B cell (primary cell): ENCODE data around the gene RABGAP1. TPM values are rescaled to one million over a fixed set of nuclear protein-coding genes. Genes with fewer than 3 reads are reported as not detected.

ENCODE experiments used
- ATAC-seq: fragments of 200-7000 bp; cut with Tn5 transposase; one replicate; pipeline ENCODE4 v1.10.0; 2021; ENCODE audit warnings: low read depth, mild to moderate bottlenecking, moderate number of reproducible peaks, moderate library complexity
- CTCF ChIA-PET: fragments of 350-600 bp; sonication (Branson Sonifier 250); formaldehyde crosslinking; loops from one replicate; lab custom pipeline; 2021; ENCODE audit warnings: antibody characterized with exemption, inconsistent platforms; lab: Charles Lee
- POLR2A ChIA-PET: fragments of 350-600 bp; sonication (Branson Sonifier 250); formaldehyde crosslinking; loops from one replicate; lab custom pipeline; 2021; ENCODE audit warnings: antibody characterized with exemption; lab: Charles Lee
- DNase-seq: peaks from one replicate; pipeline ENCODE4 v3.0.0; 2013
- H2AFZ ChIP-seq: 2 replicates; pipeline ENCODE4 v1.6.1; 2012; ENCODE audit warnings: mild to moderate bottlenecking, low read depth, low read length; ENCODE audit not compliant: insufficient read depth, poor library complexity, severe bottlenecking
- H3K27ac ChIP-seq, 2 donors: 1 replicate in 1 of 2; 2 replicates in 1 of 2; pipeline ENCODE4 v1.5.1; 2012 to 2013; ENCODE audit warnings: low read length in 2 of 2, mild to moderate bottlenecking in 2 of 2, moderate library complexity in 1 of 2
- H3K27me3 ChIP-seq, 4 experiments: fragments of 200-600 bp in 1 of 4; sonication (generic) in 1 of 4; replicated peaks in 1 of 4; 1 replicate in 2 of 4; 2 replicates in 2 of 4; pipeline versions ENCODE4 v1.6.1 to v1.7.0; 2013 to 2016; ENCODE audit warnings: low read length in 3 of 4, mild to moderate bottlenecking in 2 of 4, mixed read lengths in 1 of 4, moderate library complexity in 1 of 4; ENCODE audit not compliant: insufficient read depth in 4 of 4, control insufficient read depth in 3 of 4; ENCODE audit errors: control extremely low read depth in 1 of 4
- H3K36me3 ChIP-seq, 2 experiments: replicated peaks in 1 of 2; 1 replicate in 1 of 2; 2 replicates in 1 of 2; pipeline versions ENCODE4 v1.6.1 to v1.7.1; 2013; ENCODE audit warnings: low read length in 1 of 2; ENCODE audit not compliant: insufficient read depth in 2 of 2, control insufficient read depth in 1 of 2; ENCODE audit errors: control extremely low read depth in 1 of 2, extremely low read depth in 1 of 2
- H3K4me1 ChIP-seq, 2 donors: fragments of 200-600 bp in 1 of 2; sonication (generic) in 1 of 2; 1 replicate in 1 of 2; 2 replicates in 1 of 2; pipeline versions ENCODE4 v1.5.1 to v1.6.1; 2013 to 2017; ENCODE audit warnings: low read length in 2 of 2; ENCODE audit not compliant: control insufficient read depth in 2 of 2, insufficient read depth in 2 of 2
- H3K4me2 ChIP-seq: replicated peaks from 2 replicates; pipeline ENCODE3; 2012; ENCODE audit warnings: mild to moderate bottlenecking, low read depth, low read length; ENCODE audit not compliant: poor library complexity, severe bottlenecking
- H3K4me3 ChIP-seq, 5 experiments: fragments of 200-600 bp in 1 of 5; sonication (generic) in 1 of 5; 1 replicate in 3 of 5; 2 replicates in 2 of 5; pipeline versions ENCODE4 v1.5.1 to v1.7.0; 2011 to 2016; ENCODE audit warnings: low read length in 4 of 5, mild to moderate bottlenecking in 4 of 5, low read depth in 2 of 5, control low read depth in 1 of 5, moderate library complexity in 1 of 5; ENCODE audit not compliant: insufficient read depth in 1 of 5; ENCODE audit errors: control extremely low read depth in 1 of 5, extremely low read depth in 1 of 5
- H3K79me2 ChIP-seq: fragments of 200-600 bp; sonication (generic); one replicate; pipeline ENCODE4 v1.6.0; 2016; ENCODE audit warnings: low read length; ENCODE audit not compliant: control insufficient read depth, insufficient read depth
- H3K9ac ChIP-seq: fragments of 200-600 bp; sonication (generic); 2 replicates; pipeline ENCODE4 v1.6.1; 2017; ENCODE audit warnings: mild to moderate bottlenecking, low read length, moderate library complexity
- H3K9me3 ChIP-seq, 3 donors: one replicate each; pipeline versions ENCODE4 v1.6.1 to v1.7.1; 2013; ENCODE audit warnings: low read length in 2 of 3; ENCODE audit not compliant: control insufficient read depth in 2 of 3, insufficient read depth in 1 of 3; ENCODE audit errors: control extremely low read depth in 1 of 3
- H4K20me1 ChIP-seq: 2 replicates; pipeline ENCODE4 v1.6.0; 2012; ENCODE audit warnings: mild to moderate bottlenecking, low read length; ENCODE audit not compliant: insufficient read depth, control insufficient read depth, poor library complexity, severe bottlenecking
- H3K27ac Mint-ChIP-seq: one replicate; pipeline ENCODE4 v1.8.0; 2021; ENCODE audit warnings: mixed read lengths
- H3K27me3 Mint-ChIP-seq: one replicate; pipeline ENCODE4 v1.8.0; 2021; ENCODE audit warnings: mixed read lengths
- H3K4me1 Mint-ChIP-seq: one replicate; pipeline ENCODE4 v1.8.0; 2021; ENCODE audit warnings: mixed read lengths
- H3K4me3 Mint-ChIP-seq: one replicate; pipeline ENCODE4 v1.8.0; 2021; ENCODE audit warnings: mixed read lengths
- H3K9me3 Mint-ChIP-seq: one replicate; pipeline ENCODE4 v1.8.0; 2022; ENCODE audit warnings: mixed read lengths; ENCODE audit not compliant: insufficient read depth
- EZH2 ChIP-seq: IDR thresholded peaks from 2 replicates; pipeline ENCODE4 v1.6.1; 2012; ENCODE audit warnings: borderline replicate concordance, low read depth, mild to moderate bottlenecking, moderate library complexity, low read length; ENCODE audit not compliant: insufficient read depth, poor library complexity, severe bottlenecking
- WGBS: methylation state at CpG from one replicate; pipeline ENCODE4 v1.1.5; 2013; ENCODE audit warnings: missing lambda C conversion rate; ENCODE audit not compliant: insufficient coverage; 5-methylcytosine and 5-hydroxymethylcytosine counted together
- intact Hi-C: fragments of 100-400 bp; cut with micrococcal nuclease; formaldehyde crosslinking; loops from one replicate; pipeline ENCODE4 v1.10.0; 2022
- polyA plus RNA-seq: library from polyadenylated mRNA; depleted of rRNA; stranded (reverse); fragments of >200 nt; gene quantifications from 2 replicates; pipeline ENCODE4 v1.2.3, GENCODE V29; 2012
- total RNA-seq, 2 donors: library from RNA; stranded (reverse); fragments of 120-200 nt in 1 of 2; gene quantifications; 1 replicate in 1 of 2; 2 replicates in 1 of 2; pipeline versions ENCODE4 v1.2.3 to v1.2.4, GENCODE V29; 2013 to 2022
- TF ChIP-seq, protein P1 (sequence below): fragments of 200-600 bp; IDR thresholded peaks from one replicate; pipeline ENCODE4 v1.8.0; 2022; ENCODE audit warnings: antibody characterized with exemption, mild to moderate bottlenecking

The RABGAP1 gene
- total and polyA plus RNA-seq, 2 donors (not counting 1 experiment from before 2014, with no cell fraction given), result 13.9 to 81.0 TPM

DNA sequence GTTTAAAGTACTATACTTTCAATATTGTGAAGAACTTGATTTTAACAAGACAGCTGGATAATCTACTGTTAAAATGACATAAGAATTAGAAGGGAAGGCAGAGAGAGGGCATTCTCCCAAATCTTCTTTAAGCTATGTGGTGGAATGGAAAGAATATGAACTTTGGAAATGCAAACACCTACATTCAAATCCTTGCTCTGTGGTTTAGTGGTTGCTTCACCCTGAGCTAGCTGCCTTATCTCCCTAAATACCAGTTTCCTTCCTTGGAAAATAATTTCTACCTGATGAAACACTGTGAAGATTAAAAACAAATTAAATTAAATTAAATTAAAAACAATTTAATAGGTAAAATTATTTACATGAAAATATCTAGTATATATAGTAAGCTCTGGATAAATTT is 191.2 kb downstream of the RABGAP1 start:
- no peak overlapping the region for H3K9ac ChIP-seq
- no peak overlapping the region for H3K4me3 ChIP-seq
- no peak overlapping the region for H3K4me3 Mint-ChIP-seq
- H3K4me2 ChIP-seq, result no peak overlapping the region
- H3K27me3 ChIP-seq, result no peaks in the 10 kb centered on the region
- H3K36me3 ChIP-seq, result peaks cover 3 to 92% of the 10 kb centered on the region in 2 experiments
- H3K9me3 ChIP-seq, result no peaks in the 10 kb centered on the region
- H3K4me1 ChIP-seq, result peaks cover 0 to 11% of the 10 kb centered on the region in 2 donors
- H3K27ac ChIP-seq, result no peak overlapping the region
- intact Hi-C loops, result loop anchor here (5.0 kb wide), 1 partner anchor 35 kb away; no protein-coding TSS in a partner anchor
- POLR2A ChIA-PET, result no interaction called here
- no peaks in the 10 kb centered on the region for H3K27me3 Mint-ChIP-seq
- H3K27ac Mint-ChIP-seq, result no peak overlapping the region
- no peaks in the 10 kb centered on the region for H4K20me1 ChIP-seq
- DNase-seq (no peak), ATAC-seq (no peak)
- H3K79me2 ChIP-seq, result no peaks in the 10 kb centered on the region
- TF ChIP-seq, protein P1, sequence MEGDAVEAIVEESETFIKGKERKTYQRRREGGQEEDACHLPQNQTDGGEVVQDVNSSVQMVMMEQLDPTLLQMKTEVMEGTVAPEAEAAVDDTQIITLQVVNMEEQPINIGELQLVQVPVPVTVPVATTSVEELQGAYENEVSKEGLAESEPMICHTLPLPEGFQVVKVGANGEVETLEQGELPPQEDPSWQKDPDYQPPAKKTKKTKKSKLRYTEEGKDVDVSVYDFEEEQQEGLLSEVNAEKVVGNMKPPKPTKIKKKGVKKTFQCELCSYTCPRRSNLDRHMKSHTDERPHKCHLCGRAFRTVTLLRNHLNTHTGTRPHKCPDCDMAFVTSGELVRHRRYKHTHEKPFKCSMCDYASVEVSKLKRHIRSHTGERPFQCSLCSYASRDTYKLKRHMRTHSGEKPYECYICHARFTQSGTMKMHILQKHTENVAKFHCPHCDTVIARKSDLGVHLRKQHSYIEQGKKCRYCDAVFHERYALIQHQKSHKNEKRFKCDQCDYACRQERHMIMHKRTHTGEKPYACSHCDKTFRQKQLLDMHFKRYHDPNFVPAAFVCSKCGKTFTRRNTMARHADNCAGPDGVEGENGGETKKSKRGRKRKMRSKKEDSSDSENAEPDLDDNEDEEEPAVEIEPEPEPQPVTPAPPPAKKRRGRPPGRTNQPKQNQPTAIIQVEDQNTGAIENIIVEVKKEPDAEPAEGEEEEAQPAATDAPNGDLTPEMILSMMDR, result no peak
- TF ChIP-seq EZH2, result no peak
- CTCF ChIA-PET, result interaction anchor here (0.8 to 1.6 kb wide), 2 partner anchors 50 to 218 kb away, joined by 3 to 4 read pairs; no protein-coding TSS in a partner anchor
- H3K9me3 Mint-ChIP-seq, result no peaks in the 10 kb centered on the region
- no peak overlapping the region for H2AFZ ChIP-seq
- peaks cover 22% of the 10 kb centered on the region for H3K4me1 Mint-ChIP-seq

DNA sequence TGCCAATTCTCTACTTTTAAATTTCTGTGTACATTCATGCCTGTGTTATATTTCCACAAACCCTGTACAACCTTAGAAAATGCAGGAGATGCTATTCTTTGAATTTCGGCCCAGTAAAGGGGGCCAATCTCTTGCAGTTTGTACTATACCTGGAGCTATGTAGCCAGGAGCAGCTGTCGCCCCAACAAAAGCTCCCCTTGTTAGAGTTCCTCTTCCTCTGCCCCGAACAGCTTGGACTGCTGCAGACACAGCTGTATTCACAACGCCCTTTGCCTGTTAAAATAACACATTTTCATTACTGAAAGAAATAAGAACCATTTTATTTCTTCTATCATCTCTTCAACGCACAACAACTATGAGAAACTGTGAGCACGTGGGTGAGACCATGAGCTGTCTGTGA is 191.9 kb downstream of the RABGAP1 start:
- Mint-ChIP-seq H3K9me3 (no peaks in the 10 kb centered on the region), H3K27ac (no peak overlapping the region), H3K27me3 (no peaks in the 10 kb centered on the region), H3K4me3 (no peak overlapping the region), H3K4me1 (peaks cover 17% of the 10 kb centered on the region)
- Histone ChIP-seq H3K36me3 (peaks cover 3 to 86% of the 10 kb centered on the region in 2 experiments), H3K9me3 (no peaks in the 10 kb centered on the region), H4K20me1 (no peaks in the 10 kb centered on the region), H3K27ac (no peak overlapping the region), H3K4me2 (no peak overlapping the region), H2AFZ (no peak overlapping the region), H3K4me1 (peaks cover 0 to 6% of the 10 kb centered on the region in 2 donors), H3K79me2 (no peaks in the 10 kb centered on the region), H3K27me3 (no peaks in the 10 kb centered on the region), H3K9ac (no peak overlapping the region), H3K4me3 (no peak overlapping the region)
- CTCF ChIA-PET, result interaction anchor here (0.8 to 1.6 kb wide), 2 partner anchors 50 to 217 kb away, joined by 3 to 4 read pairs; no protein-coding TSS in a partner anchor
- WGBS, result 90% methylated on average over 2 of the region's 6 CpGs
- ATAC-seq, result no peak
- no peak for DNase-seq
- TF ChIP-seq, protein P1, result no peak
- no peak for TF ChIP-seq EZH2
- POLR2A ChIA-PET, result no interaction called here
- intact Hi-C loops, result loop anchor here (5.0 kb wide), 1 partner anchor 35 kb away; no protein-coding TSS in a partner anchor
